BJ (cell line): ENCODE measurements around the gene NT5DC1. TPM values are rescaled to one million over a fixed set of nuclear protein-coding genes. Genes with fewer than 3 reads are reported as not detected.

Experiments used
- CTCF ChIA-PET: fragments of 350-600 bp; formaldehyde crosslinking; extraction: SDS; loops from one replicate; lab custom pipeline; 2021; ENCODE audit warnings: antibody characterized with exemption, inconsistent platforms; lab: Yijun Ruan, JAX
- POLR2A ChIA-PET: fragments of 300-600 bp; sonication (Branson Sonifier 250); formaldehyde crosslinking; extraction: SDS; loops from one replicate; lab custom pipeline; 2021; ENCODE audit warnings: antibody characterized with exemption; lab: Charles Lee
- DNase-seq: peaks from one replicate; pipeline ENCODE4 v3.0.0-alpha.2; 2011; ENCODE audit warnings: low read depth
- H3K27me3 ChIP-seq: 2 replicates; pipeline ENCODE4 v1.6.0; 2011; ENCODE audit warnings: low read length; ENCODE audit not compliant: control insufficient read depth, insufficient read depth
- H3K36me3 ChIP-seq: 2 replicates; pipeline ENCODE4 v1.5.1; 2011; ENCODE audit warnings: low read length; ENCODE audit not compliant: control insufficient read depth, insufficient read depth
- H3K4me3 ChIP-seq: 2 replicates; pipeline ENCODE4 v1.5.1; 2011; ENCODE audit warnings: low read depth, mild to moderate bottlenecking, control low read depth, low read length
- CTCF ChIP-seq: IDR thresholded peaks from 2 replicates; pipeline ENCODE4 v1.5.1; 2011; ENCODE audit warnings: low read depth, mild to moderate bottlenecking, control low read depth, inconsistent platforms, low read length, moderate library complexity; ENCODE audit not compliant: insufficient read depth
- polyA plus RNA-seq: library from polyadenylated mRNA; depleted of rRNA; stranded (reverse); fragments of >200 nt; gene quantifications from 2 replicates; pipeline ENCODE4 v1.2.3, GENCODE V29; 2011

Gene NT5DC1
- polyA plus RNA-seq, 1 experiment, result 12.3 TPM

- Histone ChIP-seq H3K27me3 (no peaks in the 10 kb centered on the region), H3K36me3 (no peaks in the 10 kb centered on the region), H3K4me3 (no peak overlapping the region)
- ChIA-PET POLR2A (interaction anchor here (0.6 kb wide), 1 partner anchor 1310 kb away, joined by 3 read pairs; no protein-coding TSS in a partner anchor), CTCF (interaction anchor here (0.8 to 3.1 kb wide), 3 partner anchors 9 to 80 kb away, joined by 3 to 21 read pairs (median 3); no protein-coding TSS in a partner anchor)
- DNase-seq, result no peak
- TF ChIP-seq CTCF, result no peak
Observed at GRCh38 chr6:116208056-116208785, 107.6 kb downstream of the NT5DC1 start.

DNA sequence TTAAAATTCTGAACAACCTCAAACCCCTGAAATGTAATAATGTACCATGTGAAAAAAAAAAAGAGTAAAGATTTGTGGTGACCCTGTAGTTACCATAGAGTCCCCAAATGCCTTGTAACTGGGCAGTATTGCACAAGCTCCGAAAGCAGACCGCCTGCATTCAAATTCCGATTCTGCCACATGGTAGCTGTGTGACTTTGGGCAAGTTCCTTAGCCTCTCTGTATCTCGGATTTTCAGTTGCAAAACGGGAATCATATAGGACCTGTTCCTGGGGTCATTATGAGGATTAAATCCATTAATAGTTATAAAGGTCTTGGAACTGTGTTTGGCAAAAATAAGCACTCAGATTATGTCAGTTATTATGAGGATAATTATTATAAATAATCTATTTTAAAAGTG lies 109.7 kb downstream of the NT5DC1 start:
- H3K36me3 ChIP-seq, result no peaks in the 10 kb centered on the region
- H3K4me3 ChIP-seq, result no peak overlapping the region
- ChIA-PET CTCF (no interaction called here), POLR2A (no interaction called here)
- TF ChIP-seq CTCF, result no peak
- no peaks in the 10 kb centered on the region for H3K27me3 ChIP-seq
- no peak for DNase-seq

DNA sequence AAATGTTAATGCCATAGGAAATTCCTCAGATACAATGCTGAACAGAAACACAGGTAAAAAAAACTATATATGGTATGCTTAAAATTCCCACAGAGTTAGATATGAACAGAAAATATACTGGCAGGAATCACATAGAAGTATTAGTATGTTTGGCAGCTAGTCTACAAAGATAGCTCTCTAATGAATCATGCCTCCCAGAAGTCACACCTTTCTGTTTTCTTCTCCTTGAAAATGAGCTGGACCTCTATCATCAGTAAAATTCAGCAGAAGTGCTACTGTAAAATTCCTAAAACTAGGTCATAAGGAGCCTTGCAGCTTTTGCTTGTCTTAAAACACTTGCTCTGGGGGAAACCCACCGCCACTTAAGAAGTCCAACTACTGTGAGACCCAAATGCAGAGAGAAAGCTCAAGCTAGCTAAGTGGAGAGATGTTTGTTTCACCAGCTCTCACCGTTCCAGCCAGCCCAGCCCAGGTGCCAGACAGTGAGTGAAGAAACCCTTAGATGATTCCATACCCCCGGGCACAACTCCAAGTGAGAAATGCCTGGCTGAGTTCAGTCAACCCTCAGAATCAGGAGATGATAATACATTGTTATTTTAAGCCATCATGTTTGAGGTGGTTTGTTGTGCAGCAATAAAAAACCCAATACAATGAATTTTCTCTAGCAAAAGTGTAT lies 110.2 kb downstream of the NT5DC1 start:
- Histone ChIP-seq H3K4me3 (no peak overlapping the region), H3K27me3 (no peaks in the 10 kb centered on the region), H3K36me3 (no peaks in the 10 kb centered on the region)
- no peak for TF ChIP-seq CTCF
- ChIA-PET CTCF (interaction anchor here (0.7 kb wide), 1 partner anchor 88 kb away, joined by 3 read pairs; no protein-coding TSS in a partner anchor), POLR2A (no interaction called here)
- no peak for DNase-seq

- H3K4me3 ChIP-seq, result no peak overlapping the region
- H3K36me3 ChIP-seq, result no peaks in the 10 kb centered on the region
- DNase-seq, result no peak
- no peaks in the 10 kb centered on the region for H3K27me3 ChIP-seq
- no peak for TF ChIP-seq CTCF
- ChIA-PET CTCF (interaction anchor here (0.6 to 1.5 kb wide), 5 partner anchors 9 to 343 kb away, joined by 3 to 6 read pairs (median 4); no protein-coding TSS in a partner anchor), POLR2A (no interaction called here)
Observed at GRCh38 chr6:116214681-116215080, 114.0 kb downstream of the NT5DC1 start.

DNA sequence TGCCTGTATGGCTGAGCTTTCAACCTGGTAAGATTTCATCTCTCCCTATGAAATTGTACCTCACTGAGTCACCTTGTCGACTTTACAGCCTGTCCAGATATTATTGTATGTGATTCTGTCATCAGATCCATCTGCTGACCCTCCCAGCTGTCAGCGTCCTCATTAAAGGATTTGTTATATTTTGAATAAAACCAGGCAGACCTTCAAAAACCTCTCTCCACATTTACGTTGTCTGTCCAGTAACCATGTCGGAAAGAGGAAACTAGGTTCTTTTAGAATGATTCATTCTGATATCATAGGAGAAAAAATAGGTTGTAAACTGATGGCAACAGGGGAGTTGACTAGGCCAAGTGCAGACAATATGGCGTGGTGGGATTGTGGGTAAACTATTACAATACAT lies 114.8 kb downstream of the NT5DC1 start:
- ChIA-PET CTCF (interaction anchor here (1.1 to 1.5 kb wide), 2 partner anchors 9 to 99 kb away, joined by 4 to 5 read pairs; no protein-coding TSS in a partner anchor), POLR2A (no interaction called here)
- Histone ChIP-seq H3K36me3 (no peaks in the 10 kb centered on the region), H3K4me3 (no peak overlapping the region), H3K27me3 (no peaks in the 10 kb centered on the region)
- DNase-seq, result no peak
- TF ChIP-seq CTCF, result no peak
